ENCODE results near the gene SURF1.

- TF ChIP-seq POLR2A (IDR thresholded peaks at IDR 0.05; ENCODE audit: low read length) (no peak), GATA1 (IDR thresholded peaks at IDR 0.05; ENCODE audit: low read depth, low read length) (no peak)
Measured at GRCh38 chr9:133342570-133342969, 13.7 kb downstream of the SURF1 start.
